GM15510 (cell line): ENCODE results near the gene CACNA1A.

Source experiments
- POLR2A ChIP-seq: IDR thresholded peaks from 3 replicates; pipeline ENCODE4 v1.6.1; 2011; ENCODE audit warnings: borderline replicate concordance; ENCODE audit not compliant: insufficient read length; ENCODE audit errors: extremely low read depth

The CACNA1A gene

DNA sequence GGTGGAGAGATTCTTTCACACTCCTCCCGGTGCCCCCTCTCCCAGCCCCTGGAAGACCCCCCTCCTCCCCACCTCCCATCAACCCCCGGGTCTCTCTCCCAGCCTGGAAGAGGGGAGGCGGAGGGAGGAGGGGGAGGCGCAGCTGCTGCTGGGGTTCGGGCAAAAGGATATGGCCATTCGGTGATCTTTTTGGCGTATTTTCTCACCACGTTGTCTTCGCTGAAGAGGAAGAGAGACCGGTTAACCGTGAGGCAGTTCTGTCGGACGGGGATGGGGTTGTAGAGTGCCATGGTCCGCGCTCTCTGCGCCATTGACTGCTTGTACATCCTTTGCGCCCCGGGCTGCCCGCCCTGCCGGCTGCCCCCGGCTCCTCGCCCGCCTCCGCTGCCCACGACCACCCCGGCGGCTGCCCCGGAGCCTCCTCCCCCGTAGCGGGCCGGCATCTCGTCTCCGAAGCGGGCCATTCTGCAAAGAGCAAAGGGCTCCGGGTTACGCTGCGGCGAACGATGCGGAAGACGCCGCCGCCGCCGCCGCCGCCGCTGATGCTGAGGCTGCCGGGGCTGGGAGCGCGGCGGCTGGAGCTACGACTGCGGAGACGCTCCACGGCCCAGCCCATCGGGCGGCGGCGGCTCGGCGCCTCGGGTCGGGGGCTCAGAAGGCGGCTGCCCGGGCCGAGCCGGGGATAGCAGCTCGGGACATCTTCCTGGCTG is 363 bp downstream of the CACNA1A start:
- no peak for TF ChIP-seq POLR2A

DNA sequence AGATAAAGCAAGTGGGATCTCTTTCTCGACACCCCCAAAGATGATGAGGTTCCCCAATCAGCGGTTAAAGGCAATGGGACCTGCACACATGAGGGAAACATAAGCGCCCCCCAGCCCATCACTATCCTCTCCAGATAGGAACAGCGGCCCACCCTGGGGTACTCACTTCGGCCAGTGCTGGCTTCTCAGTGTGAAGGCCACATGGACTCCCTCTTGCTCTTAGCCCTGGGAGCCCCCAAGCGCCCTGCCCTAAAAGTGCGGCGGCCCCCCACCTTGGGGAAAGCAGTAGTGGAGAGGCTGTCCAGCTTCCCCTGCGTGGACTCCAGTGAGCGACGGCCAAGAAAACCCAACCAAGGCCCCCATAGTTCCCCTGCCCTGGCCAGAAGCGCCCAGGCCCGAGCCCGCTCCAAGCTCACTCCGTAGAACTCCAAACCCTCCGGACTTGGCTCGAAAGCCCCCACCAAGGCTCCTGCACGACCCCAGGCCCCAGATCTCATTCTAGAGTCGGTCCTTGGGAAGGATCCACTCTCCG is 1.0 kb downstream of the CACNA1A start:
- no peak for TF ChIP-seq POLR2A

DNA sequence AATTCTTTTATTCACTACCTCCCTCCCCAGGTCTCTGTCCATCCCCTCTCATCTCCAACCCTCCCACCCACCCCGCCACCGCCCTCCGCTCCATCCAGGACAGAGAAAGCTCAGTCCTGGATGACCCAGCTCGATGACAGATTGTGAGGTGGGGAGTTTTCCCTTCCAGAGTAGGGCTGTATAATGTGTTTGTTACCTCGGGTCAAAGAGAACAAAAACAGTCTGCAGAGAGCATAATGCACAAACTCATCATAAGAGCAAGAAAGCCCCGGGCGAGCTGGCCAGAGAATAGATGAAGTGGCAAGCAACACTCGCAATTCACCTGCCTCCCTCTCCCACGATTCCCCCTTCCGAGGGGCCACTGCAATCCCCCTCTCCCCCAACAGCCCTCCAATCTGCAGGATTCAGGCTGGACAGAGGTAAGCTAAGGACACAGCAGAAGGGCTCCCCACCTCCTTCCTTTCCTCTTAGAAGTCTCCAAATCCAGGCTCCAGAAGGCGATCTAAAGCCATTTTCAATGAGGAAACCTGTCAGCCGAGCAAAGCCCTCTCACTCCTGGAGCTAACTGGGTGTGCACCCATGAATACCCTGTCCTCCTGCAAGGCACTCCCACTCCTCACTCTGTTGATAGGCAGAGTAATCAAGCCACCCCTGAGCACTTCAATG is 2.6 kb downstream of the CACNA1A start:
- TF ChIP-seq POLR2A: no peak

- TF ChIP-seq POLR2A: no peak
Observed at GRCh38 chr19:13502231-13502630, 4.0 kb downstream of the CACNA1A start.

DNA sequence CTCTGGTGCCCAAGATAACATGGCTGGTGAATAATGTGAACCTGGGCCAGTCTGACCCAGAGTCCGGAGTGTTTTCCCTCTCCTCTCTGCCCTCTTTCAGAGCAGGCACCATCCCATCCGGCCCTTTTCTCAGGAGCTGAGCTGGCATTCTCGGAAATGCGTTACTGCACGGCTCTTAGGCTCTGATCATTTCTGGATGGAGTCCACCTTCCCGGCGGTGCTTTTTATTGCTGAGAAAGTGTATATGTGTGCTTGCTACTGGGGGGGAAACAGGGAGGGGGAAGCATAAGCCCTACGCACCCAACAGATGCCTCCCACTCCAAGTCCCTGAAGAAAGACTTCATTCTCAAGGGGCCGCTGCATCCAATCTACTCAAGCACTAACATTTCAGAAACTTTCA is 6.6 kb downstream of the CACNA1A start:
- TF ChIP-seq POLR2A: no peak

GRCh38 chr19:13493516-13494310 is 12.6 kb downstream of the CACNA1A start:
- no peak for TF ChIP-seq POLR2A

DNA sequence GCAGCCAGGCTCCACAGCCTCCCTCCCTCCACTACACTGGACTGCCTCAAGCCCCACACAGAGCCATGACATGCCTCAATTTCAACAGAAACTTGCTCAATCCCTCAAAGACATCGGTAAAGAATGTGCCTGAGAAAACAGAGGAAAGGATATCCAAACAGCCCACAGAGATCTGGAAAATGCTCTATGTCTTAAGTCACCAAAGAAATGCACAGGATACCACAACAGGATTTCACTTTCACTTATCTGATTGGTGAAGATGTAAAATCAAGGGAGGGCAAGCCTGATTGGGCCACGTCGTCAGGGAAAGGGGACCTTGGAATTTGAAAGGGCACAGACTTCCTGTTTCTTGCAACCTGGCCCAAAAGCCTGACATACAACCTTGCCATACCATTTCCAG is 14.2 kb downstream of the CACNA1A start:
- TF ChIP-seq POLR2A: no peak

DNA sequence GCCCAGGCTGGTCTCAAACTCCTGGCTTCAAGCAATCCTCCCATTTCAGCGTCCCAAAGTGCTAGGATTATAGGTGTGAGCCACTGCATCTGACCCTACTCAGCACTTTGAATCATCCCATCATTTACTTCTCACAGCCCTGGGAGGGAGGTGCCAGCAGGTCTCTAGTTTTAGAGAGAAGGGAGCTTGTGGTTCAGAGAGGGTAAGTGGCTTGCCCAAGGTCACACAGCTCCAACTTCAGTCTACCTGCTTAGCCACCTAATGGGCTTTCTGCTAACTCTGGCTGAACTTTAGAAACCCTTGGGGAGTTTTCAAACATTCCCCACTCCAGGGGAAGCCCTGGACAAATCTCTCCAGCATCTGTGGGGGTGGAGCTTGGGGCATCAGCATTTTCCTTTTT is 18.3 kb downstream of the CACNA1A start:
- no peak for TF ChIP-seq POLR2A

- no peak for TF ChIP-seq POLR2A
Observed at GRCh38 chr19:13484166-13484565, 22.1 kb downstream of the CACNA1A start.

- no peak for TF ChIP-seq POLR2A
Observed at GRCh38 chr19:13483215-13483614, 23.1 kb downstream of the CACNA1A start.

DNA sequence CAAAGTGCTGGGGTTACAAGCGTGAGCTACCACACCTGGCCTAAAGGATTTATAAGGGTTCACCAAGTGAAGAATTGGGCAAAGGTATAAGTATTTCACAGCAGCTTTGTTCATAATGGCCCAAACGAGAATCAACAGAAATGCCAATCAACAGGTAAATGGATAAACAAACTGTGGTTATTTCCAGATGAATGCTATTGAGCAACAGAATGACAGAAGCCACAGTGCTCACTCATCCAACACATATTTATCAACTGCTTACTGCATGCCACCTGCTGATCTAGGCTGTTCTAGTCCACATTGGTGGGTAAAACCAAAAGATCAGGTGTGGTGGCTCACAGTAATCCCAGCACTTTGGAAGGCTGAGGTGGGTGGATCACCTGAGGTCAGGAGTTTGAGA is 27.7 kb downstream of the CACNA1A start:
- TF ChIP-seq POLR2A: no peak

DNA sequence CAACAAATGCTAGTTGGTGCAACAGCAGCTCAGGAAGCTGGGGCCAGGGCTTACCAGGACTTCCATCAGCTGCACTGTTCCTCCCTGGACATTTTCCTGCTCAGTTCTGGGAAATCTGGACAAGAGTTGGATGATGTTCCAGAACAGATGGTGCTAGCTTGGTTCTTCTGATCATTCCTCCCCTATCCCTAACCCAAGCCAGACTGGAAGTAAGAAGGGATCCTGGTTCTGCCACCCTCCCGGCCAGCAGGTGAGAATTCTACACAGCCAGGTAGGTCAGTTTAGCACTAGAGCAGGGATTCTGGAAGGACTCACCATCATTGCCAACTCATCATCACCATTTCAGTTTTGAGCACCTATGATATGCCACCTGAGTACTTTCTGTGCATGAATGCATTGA is 30.2 kb downstream of the CACNA1A start:
- no peak for TF ChIP-seq POLR2A

- no peak for TF ChIP-seq POLR2A
Observed at GRCh38 chr19:13475044-13475443, 31.2 kb downstream of the CACNA1A start.

DNA sequence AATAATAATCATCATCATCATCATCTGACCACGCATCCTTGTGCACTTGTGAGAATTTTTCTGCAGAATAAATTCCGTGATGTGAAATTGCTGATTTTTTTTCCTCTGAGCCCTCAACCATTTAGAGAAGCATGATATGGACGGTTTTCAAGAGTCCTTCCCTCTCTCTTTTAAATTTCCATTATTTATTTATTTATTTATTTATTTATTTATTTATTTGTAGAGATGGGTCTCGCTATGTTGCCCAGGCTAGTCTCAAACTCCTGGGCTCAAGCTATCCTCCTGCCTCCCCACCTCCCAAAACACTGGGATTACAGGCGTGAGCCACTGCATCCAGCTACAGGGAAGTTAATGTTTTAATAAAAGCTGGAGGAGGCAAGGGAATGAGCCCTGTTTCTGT is 39.6 kb downstream of the CACNA1A start:
- TF ChIP-seq POLR2A: no peak

- TF ChIP-seq POLR2A: no peak
Observed at GRCh38 chr19:13463296-13463695, 43.0 kb downstream of the CACNA1A start.
